HG02870 (cell line): ENCODE measurements around the gene ADPRH.
"Not testable (repeated sequence)": the region's sequence is repeated elsewhere in the genome, so short reads cannot be mapped to it uniquely, and the experiment has no call there.

ENCODE experiments used
- ATAC-seq: cut with Tn5 transposase; IDR thresholded peaks from one replicate; pipeline ENCODE4 v1.9.1; 2021; ENCODE audit warnings: mild to moderate bottlenecking, moderate library complexity; ENCODE audit not compliant: unreplicated experiment

The ADPRH gene

DNA sequence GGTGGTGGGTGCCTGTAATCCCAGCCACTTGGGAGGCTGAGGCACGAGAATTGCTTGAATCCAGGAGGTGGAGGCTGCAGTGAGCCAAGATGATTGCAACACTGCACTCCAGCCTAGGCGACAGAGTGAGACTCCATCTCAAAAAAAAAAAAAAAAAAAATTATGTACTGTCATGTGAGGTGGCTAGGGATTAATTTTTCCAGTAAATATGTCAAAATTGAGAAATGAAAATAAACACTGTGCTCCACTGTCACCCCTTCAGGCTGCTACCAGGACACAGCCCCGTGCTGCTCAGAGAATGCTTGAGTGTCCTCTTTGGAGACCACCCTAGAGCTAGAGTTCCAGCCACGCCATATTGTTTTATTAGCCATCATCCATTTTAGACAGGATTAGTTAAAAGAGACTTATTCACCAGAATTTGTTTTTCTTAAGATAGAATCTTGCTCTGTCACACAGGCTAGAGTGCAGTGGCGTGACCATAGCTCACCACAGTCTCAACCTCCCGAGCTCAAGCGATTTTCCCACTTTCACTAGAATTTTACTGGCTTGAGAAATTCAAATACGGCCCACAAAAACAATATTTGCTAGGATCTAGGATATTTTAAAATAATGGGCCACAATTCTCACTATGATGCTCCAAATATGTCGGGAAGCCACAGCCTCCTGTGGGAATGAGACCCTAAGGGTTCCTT lies 20.5 kb upstream of the ADPRH start:
- ATAC-seq: no peak

DNA sequence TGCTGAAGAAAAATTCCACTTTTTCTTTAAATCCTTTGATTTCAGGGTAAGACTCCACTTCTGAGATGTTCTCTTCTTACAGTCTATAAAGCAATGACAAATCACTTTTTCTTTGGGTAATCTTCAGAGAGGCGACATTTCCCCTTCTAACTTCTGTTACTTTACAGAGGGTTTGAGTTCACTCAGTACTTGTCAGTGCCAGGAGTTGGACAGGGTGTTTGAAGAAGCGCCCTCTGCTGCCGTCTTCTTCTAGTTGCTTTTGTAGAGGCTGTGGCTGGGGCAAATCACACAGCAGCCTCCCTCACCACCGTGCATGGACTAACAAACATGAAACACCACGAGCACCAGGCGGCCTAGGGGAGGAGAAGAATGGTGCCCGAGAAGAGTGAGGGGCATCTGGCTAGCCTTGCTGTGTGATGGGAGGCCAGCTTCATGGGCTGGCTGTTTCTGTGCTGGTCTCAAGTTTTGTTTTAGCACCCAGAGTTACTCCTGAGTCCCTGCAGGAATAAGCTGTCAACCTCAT lies 19.8 kb upstream of the ADPRH start, which contains the start of gene CD80:
CD80 (minus strand) TSS at position 174 of the 523 bp plus-strand sequence. CDS start 1,886 bp downstream, outside the sequence.
- peak; percentile 55 for ATAC-seq

DNA sequence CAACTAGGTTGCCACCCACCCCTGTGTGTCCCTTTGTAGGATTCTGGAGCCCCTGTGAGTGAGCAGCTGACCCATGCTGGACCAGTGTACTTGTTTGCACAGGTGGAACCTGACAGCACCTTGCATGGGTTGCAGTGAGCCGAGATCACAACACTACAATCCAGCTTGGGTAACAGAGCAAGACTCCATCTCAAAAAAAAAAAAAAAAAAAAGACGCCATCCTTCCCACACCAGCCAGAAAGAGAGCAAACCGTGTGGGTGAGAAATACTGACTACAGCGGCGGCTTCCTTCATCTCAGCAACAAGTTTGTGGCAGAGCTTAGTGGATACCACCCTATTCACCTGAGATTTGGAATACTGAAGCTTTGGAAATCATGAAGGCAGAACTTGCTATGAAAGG lies 19.1 kb upstream of the ADPRH start:
- ATAC-seq: no peak

DNA sequence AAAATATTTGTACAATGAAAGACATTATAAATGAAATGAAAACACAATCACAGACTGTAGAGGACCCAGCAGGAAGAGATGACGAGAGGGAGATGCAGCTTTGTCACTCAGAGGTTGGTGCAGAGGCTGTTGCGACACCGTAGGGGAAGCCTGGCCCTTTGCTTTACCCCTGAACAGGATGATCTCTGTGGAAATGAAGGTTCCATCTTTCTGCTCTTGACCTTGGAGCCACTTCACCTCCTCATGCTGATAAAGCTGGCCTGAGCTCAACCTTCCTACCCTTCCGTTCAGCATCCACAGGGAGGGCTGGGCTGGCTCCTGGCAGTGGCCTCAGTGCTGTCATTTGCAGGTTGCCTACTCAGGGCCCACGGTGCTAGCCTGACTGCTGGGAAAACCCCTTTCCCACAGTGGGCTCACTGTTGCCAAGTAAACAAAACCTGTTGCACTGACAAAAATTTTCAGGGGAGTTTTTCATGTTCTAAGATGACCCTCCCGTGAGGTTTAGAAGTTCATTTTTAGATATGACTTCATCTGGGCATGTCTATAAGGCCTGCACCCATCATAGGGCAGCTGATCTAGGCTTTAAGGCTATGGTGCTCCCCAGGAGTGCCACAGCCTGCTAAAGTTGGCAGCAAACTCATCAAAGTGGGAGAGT lies 16.9 kb upstream of the ADPRH start:
- peak; percentile 62 for ATAC-seq

DNA sequence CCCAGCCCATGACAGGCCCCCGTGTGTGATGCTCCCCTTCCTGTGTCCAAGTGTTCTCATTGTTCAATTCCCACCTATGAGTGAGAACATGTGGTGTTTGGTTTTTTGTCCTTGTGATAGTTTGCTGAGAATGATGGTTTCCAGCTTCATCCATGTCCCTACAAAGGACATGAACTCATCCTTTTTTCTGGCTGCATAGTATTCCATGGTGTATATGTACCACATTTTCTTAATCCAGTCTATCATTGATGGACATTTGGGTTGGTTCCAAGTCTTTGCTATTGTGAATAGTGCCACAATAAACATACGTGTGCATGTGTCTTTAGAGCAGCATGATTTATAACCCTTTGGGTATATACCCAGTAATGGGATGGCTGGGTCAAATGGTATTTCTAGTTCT lies 16.0 kb upstream of the ADPRH start:
- not testable (repeated sequence) for ATAC-seq

DNA sequence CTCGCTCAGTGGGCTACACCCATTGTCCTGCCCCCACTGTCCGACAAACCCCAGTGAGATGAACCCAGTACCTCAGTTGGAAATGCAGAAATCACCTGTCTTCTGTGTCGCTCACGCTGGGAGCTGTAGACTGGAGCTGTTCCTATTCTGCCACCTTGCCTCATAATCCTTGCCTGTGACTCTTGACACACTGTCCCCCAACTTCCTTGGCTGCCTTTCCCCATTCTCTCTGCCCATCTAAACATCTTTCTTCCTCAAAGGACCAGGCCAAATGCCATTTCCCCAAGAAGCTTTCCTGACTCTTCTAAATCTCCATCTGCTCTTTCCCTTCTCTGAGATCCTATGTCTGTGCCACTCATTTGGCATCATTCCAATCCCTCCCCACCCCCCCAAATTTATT lies 10.1 kb upstream of the ADPRH start:
- no peak for ATAC-seq

DNA sequence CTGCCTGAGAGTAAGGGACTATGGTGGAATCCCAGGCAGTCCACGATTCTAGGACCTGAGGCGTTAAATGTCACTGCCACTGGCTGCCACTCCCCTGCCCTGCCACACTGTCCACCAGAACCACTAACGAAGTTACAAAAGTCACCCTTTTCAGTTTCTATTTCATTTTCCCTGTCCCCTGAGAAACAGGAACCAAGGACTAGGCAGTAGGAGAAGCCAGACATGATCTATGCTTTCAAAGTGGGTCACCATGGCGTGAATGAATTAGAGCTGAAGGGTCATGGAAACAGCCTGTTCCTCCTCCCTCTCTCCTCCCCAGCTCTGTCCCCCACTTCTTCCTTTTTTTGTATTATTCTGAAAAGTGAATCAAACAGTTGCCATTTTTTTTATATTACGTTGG lies 9.1 kb upstream of the ADPRH start:
- ATAC-seq: no peak

DNA sequence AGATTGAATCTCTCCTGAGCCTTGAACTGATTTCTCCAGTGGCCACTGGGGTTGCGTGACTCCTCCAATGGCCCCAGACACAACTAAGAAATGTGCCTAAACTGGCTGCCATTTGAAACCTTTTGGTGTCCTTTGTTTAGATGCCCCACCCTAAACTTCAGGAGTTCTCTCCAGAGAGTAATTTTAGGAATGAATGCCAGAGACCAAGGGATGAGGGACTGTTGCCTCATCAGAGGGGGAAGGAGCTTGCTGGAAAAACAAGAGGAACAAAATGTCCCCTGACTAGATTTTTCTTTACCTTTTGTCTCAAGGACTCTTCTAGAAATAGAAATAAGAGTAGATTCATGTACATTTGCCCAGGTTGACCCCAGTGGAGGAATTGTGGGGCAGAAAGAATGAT lies 8.1 kb upstream of the ADPRH start:
- no peak for ATAC-seq

DNA sequence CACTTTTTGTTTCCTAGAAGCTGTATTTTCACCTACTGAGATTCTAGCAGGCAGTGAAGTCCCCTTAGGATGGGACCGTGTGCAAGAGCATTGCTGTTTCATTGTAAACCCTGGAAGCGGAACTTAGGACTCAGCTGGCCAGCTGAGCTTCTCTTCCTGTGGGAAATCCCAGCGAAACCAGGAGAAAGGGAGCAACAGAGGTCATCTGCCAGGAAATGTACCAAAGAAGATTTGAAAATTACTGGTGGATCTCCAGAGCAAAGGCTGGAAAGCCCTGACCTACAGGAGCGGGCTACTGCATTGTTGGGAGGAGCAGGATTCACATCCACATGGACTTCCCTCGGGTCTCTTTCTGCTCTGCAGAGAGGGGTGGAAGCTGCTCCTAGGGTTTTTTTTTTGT lies 7.6 kb upstream of the ADPRH start:
- ATAC-seq: no peak

DNA sequence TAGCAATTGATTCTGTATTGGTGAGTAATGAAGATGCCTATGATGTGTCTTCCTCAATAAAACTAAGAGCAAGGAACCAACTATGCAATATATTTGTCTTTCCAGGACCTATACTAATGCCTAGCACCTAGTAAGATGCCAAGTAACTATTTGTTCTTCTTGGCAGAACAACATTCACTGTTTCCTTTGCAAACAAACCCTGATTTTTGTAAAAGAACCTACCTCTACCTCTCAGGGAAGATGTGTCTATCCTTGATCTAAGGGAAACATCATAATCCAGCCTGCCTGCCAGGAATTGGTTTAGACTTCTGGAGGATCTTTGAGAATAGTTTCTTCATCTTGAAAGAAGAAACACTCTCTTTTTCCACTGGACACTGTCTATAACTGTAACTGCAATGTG lies 3.8 kb upstream of the ADPRH start:
- ATAC-seq: no peak

DNA sequence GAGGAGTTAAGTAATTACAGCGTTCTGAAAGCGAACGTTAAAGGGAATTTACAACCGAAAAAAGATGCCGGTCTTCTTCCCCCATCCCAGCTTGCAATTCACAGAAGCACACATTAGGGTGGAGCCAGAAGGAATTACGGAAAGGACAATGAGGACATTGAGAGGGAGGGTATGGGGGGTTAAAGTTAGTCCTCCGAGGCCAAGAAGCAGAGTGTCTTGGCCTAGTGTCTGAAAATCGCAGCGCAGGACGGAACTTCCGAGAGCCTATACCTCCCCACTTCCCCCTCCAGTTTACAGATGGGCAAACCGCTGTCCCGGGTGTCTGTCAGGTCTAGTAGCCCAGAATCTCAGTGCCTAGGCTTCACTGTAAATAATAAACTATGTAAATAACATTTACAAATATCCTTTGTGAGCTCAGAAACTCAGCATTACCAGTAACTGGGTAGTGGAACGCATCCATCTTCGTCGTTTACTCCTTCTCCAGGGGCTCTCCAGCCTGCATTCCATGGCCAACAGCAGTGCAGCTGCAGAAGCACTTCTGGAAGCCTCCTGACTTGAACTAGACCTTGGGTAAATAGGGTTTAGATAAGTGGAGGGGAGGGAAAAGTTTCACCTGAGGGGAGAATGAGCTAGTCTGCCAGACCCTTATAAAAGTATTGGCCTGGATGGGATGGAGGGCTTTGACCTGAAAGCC lies 922 bp downstream of the ADPRH start:
- peak; percentile 63 for ATAC-seq

DNA sequence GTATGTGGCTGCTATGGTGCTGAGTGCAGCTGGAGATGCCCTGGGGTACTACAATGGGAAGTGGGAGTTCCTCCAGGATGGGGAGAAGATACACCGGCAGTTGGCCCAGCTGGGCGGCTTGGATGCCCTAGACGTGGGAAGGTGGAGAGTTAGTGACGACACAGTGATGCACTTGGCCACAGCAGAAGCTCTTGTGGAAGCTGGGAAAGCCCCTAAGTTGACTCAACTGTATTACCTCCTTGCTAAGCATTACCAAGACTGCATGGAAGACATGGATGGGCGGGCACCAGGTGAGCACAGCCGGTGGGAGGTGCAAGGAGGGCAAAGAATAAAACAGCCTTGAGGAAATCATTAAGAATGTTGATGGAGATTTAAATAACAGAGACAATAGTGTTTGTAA lies 2.9 kb downstream of the ADPRH start:
- peak; percentile 42 for ATAC-seq

DNA sequence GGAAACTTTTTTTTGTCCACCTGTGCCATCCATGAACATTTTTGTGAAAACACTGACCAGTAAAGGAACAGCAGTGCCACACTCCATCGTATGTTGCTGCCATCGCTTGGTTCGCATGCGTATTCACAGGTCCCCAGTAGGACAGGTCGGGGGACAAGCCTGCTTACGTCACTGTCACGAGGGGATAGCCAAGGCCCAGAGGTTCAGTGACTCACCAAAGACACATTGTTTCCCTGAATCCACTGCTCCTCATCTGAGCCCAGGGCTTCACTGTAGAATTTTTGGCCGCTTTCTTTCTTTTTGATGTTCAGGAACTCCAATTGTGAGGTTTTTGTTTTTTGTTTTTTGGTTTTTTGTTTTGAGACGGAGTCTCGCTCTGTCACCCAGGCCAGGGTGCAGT lies 5.9 kb downstream of the ADPRH start:
- ATAC-seq: no peak

DNA sequence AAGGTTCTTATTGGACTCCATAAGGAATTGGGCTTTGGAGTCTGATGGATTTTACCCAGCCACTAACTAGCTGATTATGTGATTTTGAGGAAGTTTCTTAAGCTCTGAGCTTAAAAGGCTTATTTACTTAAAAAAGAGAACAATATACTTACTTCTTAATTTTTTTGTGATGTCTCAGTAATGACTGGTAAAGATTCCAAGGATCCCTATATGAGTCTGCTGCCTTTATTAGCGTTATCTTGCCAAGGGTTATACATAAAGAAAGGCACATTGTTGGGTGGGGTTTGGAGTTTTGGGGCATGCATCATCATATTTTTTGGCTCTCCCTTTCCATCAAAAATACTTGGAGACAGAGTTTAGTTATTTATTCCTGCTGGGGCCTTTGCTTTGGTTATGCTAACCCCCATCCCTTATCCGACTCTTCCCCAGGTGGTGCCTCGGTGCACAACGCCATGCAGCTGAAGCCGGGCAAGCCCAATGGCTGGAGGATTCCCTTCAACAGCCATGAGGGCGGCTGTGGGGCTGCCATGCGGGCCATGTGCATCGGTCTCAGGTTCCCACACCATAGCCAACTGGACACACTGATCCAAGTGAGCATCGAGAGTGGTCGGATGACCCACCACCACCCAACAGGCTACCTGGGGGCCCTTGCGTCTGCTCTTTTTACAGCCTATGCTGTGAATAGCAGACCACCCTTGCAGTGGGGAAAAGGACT lies 6.7 kb downstream of the ADPRH start:
- ATAC-seq: no peak

DNA sequence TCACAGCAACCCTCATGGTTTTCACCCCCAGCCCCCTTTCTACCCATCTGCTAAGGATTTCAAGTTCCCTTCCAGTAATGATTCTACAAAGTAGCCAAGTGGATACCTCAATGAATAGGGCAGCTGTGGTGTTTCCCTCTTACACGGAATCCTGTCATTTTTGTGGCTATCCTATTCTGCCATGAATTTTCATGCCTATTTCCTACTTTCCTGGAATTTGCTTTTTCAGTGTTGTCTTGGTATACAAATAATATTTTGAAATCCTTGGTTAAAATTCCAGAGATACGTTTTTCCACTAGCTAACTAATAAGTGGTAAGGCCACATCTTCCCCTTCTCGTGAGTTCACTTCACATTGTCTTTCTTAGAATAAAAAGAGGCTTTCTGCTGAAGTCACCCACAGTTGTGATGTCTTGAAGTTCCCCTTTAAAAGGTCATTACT lies 7.5 kb downstream of the ADPRH start:
- ATAC-seq: no peak

DNA sequence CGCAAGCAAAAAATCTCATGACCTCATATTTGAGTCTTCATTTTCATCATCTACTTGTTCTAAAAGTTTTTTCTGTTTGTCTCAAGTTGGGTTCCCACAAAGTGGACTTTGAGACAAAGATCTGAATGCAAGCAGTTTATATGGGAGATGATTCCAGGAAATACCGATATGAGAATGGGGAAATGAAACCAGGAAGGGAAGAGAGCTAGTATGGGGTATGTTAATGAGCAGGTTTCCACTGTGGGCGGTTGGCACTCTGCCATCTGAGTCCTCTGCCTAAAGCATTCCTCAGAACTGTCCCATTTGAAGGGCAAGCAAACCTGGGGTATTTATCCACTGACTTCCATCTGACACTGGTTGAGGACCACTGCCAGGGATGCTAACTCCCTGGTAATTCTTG lies 8.8 kb downstream of the ADPRH start:
- ATAC-seq: no peak

DNA sequence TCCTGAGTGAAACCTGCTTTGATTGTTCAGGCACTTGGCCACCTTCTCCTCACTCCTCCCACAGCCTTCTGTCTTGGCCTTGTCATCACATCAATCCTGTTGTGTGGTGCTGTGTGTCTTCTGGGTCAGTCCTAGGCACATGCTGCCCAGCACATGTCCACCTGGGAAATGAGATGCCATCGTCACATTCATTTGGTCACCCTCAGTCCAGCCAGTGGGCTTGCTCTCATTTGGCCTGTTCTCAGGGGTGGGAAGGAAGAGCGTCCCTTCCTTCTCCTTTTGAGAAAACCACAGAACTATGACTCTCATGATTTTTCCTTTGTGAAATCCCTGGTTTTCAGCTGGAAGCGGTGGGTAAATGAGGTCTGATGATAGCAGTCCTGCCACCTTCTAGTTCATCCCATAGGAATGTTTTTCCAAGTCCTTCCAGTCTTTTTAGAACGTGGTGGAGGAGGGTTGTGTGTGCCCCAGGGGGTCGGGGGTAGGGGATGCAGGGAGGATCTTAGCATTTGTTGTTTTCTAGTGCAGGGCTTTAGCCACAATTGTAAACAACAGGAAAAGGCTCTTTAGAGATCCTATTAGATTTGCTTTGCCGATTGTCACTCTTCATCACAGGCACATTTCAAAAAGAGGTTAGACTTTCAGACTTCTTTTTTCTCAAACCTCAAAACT lies 9.9 kb downstream of the ADPRH start:
- no peak for ATAC-seq

DNA sequence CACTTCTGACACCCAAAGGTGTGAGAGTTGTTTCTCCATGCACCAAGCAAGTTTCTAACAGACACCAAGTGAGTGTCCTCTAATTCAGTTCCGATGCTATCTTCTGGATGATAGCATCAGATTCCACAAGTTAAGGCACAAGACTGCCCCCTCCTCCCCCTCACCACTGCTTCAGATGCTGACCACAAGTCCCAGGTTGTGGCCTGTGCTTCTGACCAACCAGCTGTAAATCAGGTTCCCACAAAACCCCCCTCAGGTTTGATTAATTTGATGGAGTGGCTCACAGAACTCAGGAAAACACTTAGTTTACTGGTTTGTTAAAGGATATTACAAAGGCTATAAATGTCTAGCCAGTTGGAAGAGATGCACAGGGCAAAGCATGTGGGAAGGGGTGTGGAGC lies 11.4 kb downstream of the ADPRH start:
- ATAC-seq: no peak

DNA sequence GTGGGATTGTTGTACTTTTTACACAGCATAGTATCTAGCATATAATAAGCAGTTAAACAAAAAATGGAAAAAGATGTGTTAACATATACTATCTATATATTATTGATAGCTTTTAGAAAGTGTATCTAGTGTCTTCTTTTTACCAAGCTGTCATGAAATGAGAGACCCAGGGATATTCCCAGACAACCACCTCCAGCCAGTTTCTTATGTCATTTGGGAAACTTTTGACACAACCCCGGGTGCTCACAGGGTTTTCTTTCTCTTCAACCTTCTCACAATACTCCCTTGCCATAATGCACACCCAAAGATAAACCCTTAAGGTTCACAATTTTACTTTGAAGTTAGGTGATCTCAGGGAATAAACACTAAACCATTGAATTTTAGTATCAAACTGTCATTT lies 13.6 kb downstream of the ADPRH start:
- ATAC-seq: no peak

DNA sequence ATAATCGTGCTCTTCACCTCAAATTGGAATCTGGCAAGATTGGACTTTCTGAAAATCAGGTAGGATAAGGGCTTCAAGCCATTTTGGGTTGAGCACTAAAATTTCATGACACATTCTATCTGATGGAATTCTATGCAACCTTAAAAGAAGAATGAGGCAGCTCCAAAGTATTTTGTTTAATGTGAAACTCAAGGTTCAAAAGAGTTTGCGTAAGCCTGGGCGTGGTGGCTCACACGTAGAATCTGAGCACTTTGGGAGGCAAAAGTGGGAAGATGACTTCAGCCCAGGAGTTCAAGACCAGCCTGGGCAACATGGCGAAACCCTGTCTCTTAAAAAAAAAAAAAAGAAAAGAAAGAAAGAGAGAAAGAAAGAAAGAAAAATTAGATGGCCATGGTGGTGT lies 14.8 kb downstream of the ADPRH start:
- no peak for ATAC-seq

DNA sequence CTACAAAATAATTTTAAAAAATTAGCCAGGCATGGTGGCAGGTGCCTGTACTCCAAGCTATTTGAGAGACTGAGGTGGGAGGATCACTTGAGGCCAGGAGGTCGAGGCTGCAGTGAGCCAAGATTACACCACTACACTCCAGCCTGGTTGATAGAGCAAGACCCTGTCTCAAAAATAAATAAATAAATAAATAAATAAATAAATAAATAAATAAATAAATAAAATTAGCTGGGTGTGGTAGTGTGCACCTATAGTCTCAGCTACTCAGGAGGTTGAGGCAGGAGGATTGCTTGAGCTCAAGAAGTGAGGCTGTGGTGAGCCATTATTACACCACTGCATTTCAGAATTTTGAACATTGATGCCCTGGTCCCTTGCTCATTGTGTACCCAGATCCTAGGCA lies 15.6 kb downstream of the ADPRH start:
- not testable (repeated sequence) for ATAC-seq
